Spinal cord (tissue), 10 donors: ENCODE measurements around the gene PPAN. TPM values are rescaled to one million over a fixed set of nuclear protein-coding genes. Genes with fewer than 3 reads are reported as not detected.

Experiments
- DNase-seq, 6 donors: peaks; one replicate each; pipeline versions ENCODE4 v3.0.0 to v3.0.0-alpha.2; 2013 to 2015; ENCODE audit warnings: low spot score in 6 of 6, low read depth in 4 of 6
- H3K27ac ChIP-seq: one replicate; pipeline ENCODE4 v1.5.1; 2013; ENCODE audit warnings: low read depth, low read length, control low read depth
- H3K27me3 ChIP-seq: one replicate; pipeline ENCODE4 v1.6.1; 2013; ENCODE audit warnings: low read length; ENCODE audit not compliant: control insufficient read depth, insufficient read depth
- H3K36me3 ChIP-seq: one replicate; pipeline ENCODE4 v1.6.1; 2013; ENCODE audit warnings: low read length; ENCODE audit not compliant: control insufficient read depth, insufficient read depth
- H3K4me1 ChIP-seq: one replicate; pipeline ENCODE4 v1.6.1; 2013; ENCODE audit warnings: low read length; ENCODE audit not compliant: control insufficient read depth, insufficient read depth
- H3K4me3 ChIP-seq: one replicate; pipeline ENCODE4 v1.5.1; 2013; ENCODE audit warnings: low read depth, low read length, control low read depth
- H3K9me3 ChIP-seq: one replicate; pipeline ENCODE4 v1.6.1; 2013; ENCODE audit warnings: low read length; ENCODE audit not compliant: control insufficient read depth, insufficient read depth
- WGBS: methylation state at CpG from one replicate; pipeline ENCODE4 v1.1.5; 2013; ENCODE audit warnings: missing lambda C conversion rate; ENCODE audit not compliant: insufficient coverage; 5-methylcytosine and 5-hydroxymethylcytosine counted together
- polyA plus RNA-seq, 2 donors: library from polyadenylated mRNA; unstranded; fragments of 120-200 nt; gene quantifications; one replicate each; pipeline ENCODE4 v1.2.1, GENCODE V29; 2013; ENCODE audit not compliant: insufficient read length in 2 of 2
- total RNA-seq, 2 donors: library from RNA; depleted of rRNA in 1 of 2; stranded (reverse); fragments of 120-200 nt in 1 of 2; fragments of >200 nt in 1 of 2; gene quantifications; one replicate each; pipeline versions ENCODE4 v1.2.3 to v1.2.4, GENCODE V29; 2013 to 2014
- donor health status: healthy.

The PPAN gene
- total and polyA plus RNA-seq, 4 donors, result 16.0 to 43.3 (median 28.5) TPM

- 86% methylated on average over 5 of the region's 9 CpGs for WGBS
- Histone ChIP-seq H3K9me3 (no peaks in the 10 kb centered on the region), H3K27ac (no peak overlapping the region), H3K27me3 (no peaks in the 10 kb centered on the region), H3K4me1 (peaks cover 16% of the 10 kb centered on the region), H3K36me3 (peaks cover 43% of the 10 kb centered on the region), H3K4me3 (no peak overlapping the region)
- DNase-seq, result peak in 1 of 6 donors; percentile 78
Measured at GRCh38 chr19:10120538-10121189, 14.5 kb downstream of the PPAN start.

GRCh38 chr19:10122045-10122444 lies 15.9 kb downstream of the PPAN start:
- WGBS, result no CpG with 5 or more reads among the region's 6 CpGs
- H3K27ac ChIP-seq, result no peak overlapping the region

GRCh38 chr19:10124429-10124828 lies 18.3 kb downstream of the PPAN start:
- Histone ChIP-seq H3K27ac (no peak overlapping the region), H3K36me3 (peaks cover 23% of the 10 kb centered on the region), H3K27me3 (no peaks in the 10 kb centered on the region), H3K4me1 (peaks cover 4% of the 10 kb centered on the region), H3K4me3 (no peak overlapping the region), H3K9me3 (no peaks in the 10 kb centered on the region)
- DNase-seq, result no peak
- WGBS, result 96% methylated on average over 5 of the region's 7 CpGs

More at GRCh38 chr19:10122045-10122444, 15.9 kb downstream of the PPAN start:
- Histone ChIP-seq H3K4me3 (no peak overlapping the region), H3K9me3 (no peaks in the 10 kb centered on the region), H3K27me3 (no peaks in the 10 kb centered on the region), H3K4me1 (peaks cover 16% of the 10 kb centered on the region), H3K36me3 (peaks cover 37% of the 10 kb centered on the region)
- DNase-seq, result no peak

- Histone ChIP-seq H3K9me3 (no peaks in the 10 kb centered on the region), H3K27me3 (no peaks in the 10 kb centered on the region), H3K4me3 (no peak overlapping the region), H3K27ac (no peak overlapping the region), H3K36me3 (peaks cover 37% of the 10 kb centered on the region), H3K4me1 (no peaks in the 10 kb centered on the region)
- no peak for DNase-seq
- no CpG with 5 or more reads among the region's 4 CpGs for WGBS
Measured at GRCh38 chr19:10126213-10126639, 20.1 kb downstream of the PPAN start.

GRCh38 chr19:10132905-10133304 lies 26.7 kb downstream of the PPAN start:
- no peaks in the 10 kb centered on the region for H3K9me3 ChIP-seq
- H3K27ac ChIP-seq, result no peak overlapping the region
- H3K27me3 ChIP-seq, result no peaks in the 10 kb centered on the region
- H3K4me3 ChIP-seq, result no peak overlapping the region
- 100% methylated on average over 5 of the region's 7 CpGs for WGBS
- no peak for DNase-seq
- peaks cover 81% of the 10 kb centered on the region for H3K36me3 ChIP-seq
- no peaks in the 10 kb centered on the region for H3K4me1 ChIP-seq

GRCh38 chr19:10133596-10133995 lies 27.4 kb downstream of the PPAN start:
- Histone ChIP-seq H3K27me3 (no peaks in the 10 kb centered on the region), H3K27ac (no peak overlapping the region), H3K36me3 (peaks cover 84% of the 10 kb centered on the region), H3K9me3 (no peaks in the 10 kb centered on the region), H3K4me3 (no peak overlapping the region), H3K4me1 (no peaks in the 10 kb centered on the region)
- WGBS, result 92% methylated on average over 10 of the region's 11 CpGs
- no peak for DNase-seq

- H3K27ac ChIP-seq, result no peak overlapping the region
Measured at GRCh38 chr19:10134040-10134439, 27.9 kb downstream of the PPAN start.

GRCh38 chr19:10135551-10136334 lies 29.6 kb downstream of the PPAN start:
- Histone ChIP-seq H3K9me3 (no peaks in the 10 kb centered on the region), H3K27ac (no peak overlapping the region), H3K4me3 (no peak overlapping the region), H3K27me3 (no peaks in the 10 kb centered on the region), H3K4me1 (no peaks in the 10 kb centered on the region), H3K36me3 (peaks cover 91% of the 10 kb centered on the region)
- WGBS, result 94% methylated on average over 39 of the region's 39 CpGs
- DNase-seq, result no peak

More at GRCh38 chr19:10134040-10134439, 27.9 kb downstream of the PPAN start:
- Histone ChIP-seq H3K36me3 (peaks cover 85% of the 10 kb centered on the region), H3K27me3 (no peaks in the 10 kb centered on the region), H3K9me3 (no peaks in the 10 kb centered on the region), H3K4me3 (no peak overlapping the region), H3K4me1 (no peaks in the 10 kb centered on the region)
- WGBS, result 92% methylated on average over 9 of the region's 9 CpGs
- no peak for DNase-seq

GRCh38 chr19:10136936-10137335 lies 30.8 kb downstream of the PPAN start:
- 98% methylated on average over 14 of the region's 14 CpGs for WGBS
- H3K27me3 ChIP-seq, result no peaks in the 10 kb centered on the region
- no peak for DNase-seq
- no peak overlapping the region for H3K27ac ChIP-seq
- H3K4me1 ChIP-seq, result no peaks in the 10 kb centered on the region
- H3K36me3 ChIP-seq, result peaks cover 94% of the 10 kb centered on the region
- no peak overlapping the region for H3K4me3 ChIP-seq
- H3K9me3 ChIP-seq, result no peaks in the 10 kb centered on the region
